CD8-positive, alpha-beta memory T cell (primary cell): ENCODE data around the gene CAMSAP1. TPM values are rescaled to one million over a fixed set of nuclear protein-coding genes. Genes with fewer than 3 reads are reported as not detected.
"Not testable (repeated sequence)": the region's sequence is repeated elsewhere in the genome, so short reads cannot be mapped to it uniquely, and the experiment has no call there.

Experiments used
- CTCF ChIA-PET: fragments of 350-600 bp; sonication (Branson Sonifier 250); formaldehyde crosslinking; loops from one replicate; lab custom pipeline; 2021; ENCODE audit warnings: antibody characterized with exemption; lab: Charles Lee
- POLR2A ChIA-PET: fragments of 350-600 bp; sonication (Branson Sonifier 250); formaldehyde crosslinking; loops from one replicate; lab custom pipeline; 2021; ENCODE audit warnings: antibody characterized with exemption; lab: Charles Lee
- DNase-seq, 5 donors: peaks; one replicate each; pipeline versions ENCODE4 v3.0.0 to v3.0.0-alpha.2; 2020 to 2022; ENCODE audit warnings: mixed read lengths in 1 of 5
- H3K27ac ChIP-seq: one replicate; pipeline ENCODE4 v1.7.0; 2013; ENCODE audit warnings: low read depth, mild to moderate bottlenecking, low read length, moderate library complexity
- H3K27me3 ChIP-seq: 2 replicates; pipeline ENCODE4 v1.7.0; 2013; ENCODE audit warnings: low read length, mild to moderate bottlenecking; ENCODE audit not compliant: insufficient read depth, poor library complexity, severe bottlenecking
- H3K36me3 ChIP-seq: 2 replicates; pipeline ENCODE4 v1.7.0; 2013; ENCODE audit warnings: mild to moderate bottlenecking, low read length, moderate library complexity; ENCODE audit not compliant: insufficient read depth
- H3K4me1 ChIP-seq: 2 replicates; pipeline ENCODE4 v1.7.0; 2013; ENCODE audit warnings: mild to moderate bottlenecking, low read length, moderate library complexity; ENCODE audit not compliant: insufficient read depth
- H3K4me3 ChIP-seq: 2 replicates; pipeline ENCODE4 v1.7.0; 2013; ENCODE audit warnings: mild to moderate bottlenecking, low read length
- H3K9me3 ChIP-seq: 2 replicates; pipeline ENCODE4 v1.7.0; 2013; ENCODE audit warnings: mild to moderate bottlenecking, low read length
- H3K27ac Mint-ChIP-seq, 8 donors: one replicate each; pipeline ENCODE4 v1.8.0; 2020 to 2021; ENCODE audit warnings: mixed read lengths in 8 of 8, mild to moderate bottlenecking in 6 of 8, inconsistent platforms in 3 of 8, moderate library complexity in 3 of 8
- H3K27me3 Mint-ChIP-seq, 2 donors: one replicate each; pipeline ENCODE4 v1.8.0; 2020 to 2021; ENCODE audit warnings: mixed read lengths in 2 of 2, mild to moderate bottlenecking in 1 of 2, moderate library complexity in 1 of 2
- H3K36me3 Mint-ChIP-seq, 3 donors: one replicate each; pipeline ENCODE4 v1.8.0; 2020 to 2021; ENCODE audit warnings: mixed read lengths in 3 of 3, inconsistent platforms in 1 of 3, mild to moderate bottlenecking in 1 of 3
- H3K4me1 Mint-ChIP-seq, 3 donors: one replicate each; pipeline ENCODE4 v1.8.0; 2020 to 2021; ENCODE audit warnings: mixed read lengths in 3 of 3, inconsistent platforms in 1 of 3, mild to moderate bottlenecking in 1 of 3
- H3K4me3 Mint-ChIP-seq, 7 donors: one replicate each; pipeline ENCODE4 v1.8.0; 2020 to 2021; ENCODE audit warnings: mixed read lengths in 7 of 7, mild to moderate bottlenecking in 6 of 7, moderate library complexity in 4 of 7, inconsistent platforms in 2 of 7
- H3K9me3 Mint-ChIP-seq, 5 donors: one replicate each; pipeline ENCODE4 v1.8.0; 2020 to 2022; ENCODE audit warnings: mixed read lengths in 5 of 5, mild to moderate bottlenecking in 3 of 5, moderate library complexity in 2 of 5, inconsistent platforms in 1 of 5
- polyA plus RNA-seq: library from polyadenylated mRNA; unstranded; fragments of 300-500 nt; fragmentation: Illumina TruSeq; gene quantifications from one replicate; pipeline ENCODE4 v1.2.3, GENCODE V29; 2021
- total RNA-seq, 2 experiments: library from RNA; stranded (reverse); gene quantifications; one replicate each; pipeline ENCODE4 v1.2.3, GENCODE V29; 2021

CAMSAP1 gene
- total and polyA plus RNA-seq, 3 experiments from 2014 or later = 2.2 to 33.7 (median 30.4) TPM

DNA sequence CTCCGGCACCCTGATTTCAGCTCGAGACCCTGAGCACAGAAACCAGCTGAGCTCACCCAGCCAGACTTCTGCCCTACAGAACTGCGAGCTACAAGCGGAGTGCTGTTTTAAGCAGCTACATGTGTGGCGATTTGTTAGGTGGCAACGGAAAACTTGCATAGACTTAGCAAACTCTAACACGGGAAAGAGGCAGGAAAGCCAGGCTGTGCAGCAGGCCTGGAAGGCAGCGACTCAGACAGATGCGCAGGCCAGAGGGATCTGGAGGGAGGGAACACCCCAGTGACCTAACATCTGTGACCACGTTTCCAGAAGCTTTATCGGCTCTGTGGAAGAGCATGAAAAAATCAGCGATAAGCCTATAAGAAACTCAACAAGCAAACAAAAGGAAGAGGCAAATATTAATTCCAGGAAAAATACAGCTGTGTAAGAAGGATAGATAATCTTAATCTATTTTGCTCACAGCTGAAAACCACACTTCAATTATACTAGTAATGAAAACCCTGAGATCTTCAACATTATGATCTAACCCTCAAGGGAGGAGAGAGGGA lies 42.9 kb upstream of the CAMSAP1 start:
- ChIA-PET POLR2A (no interaction called here), CTCF (no interaction called here)
- Histone ChIP-seq H3K36me3 (peaks cover 17% of the 10 kb centered on the region), H3K27ac (peak overlapping the region; percentile 69), H3K4me3 (no peak overlapping the region), H3K27me3 (no peaks in the 10 kb centered on the region), H3K9me3 (no peaks in the 10 kb centered on the region), H3K4me1 (no peaks in the 10 kb centered on the region)
- no peak for DNase-seq
- no peaks in the 10 kb centered on the region for H3K9me3 Mint-ChIP-seq
- H3K4me1 Mint-ChIP-seq = peaks cover 0 to 5% (median 0%) of the 10 kb centered on the region in 3 donors
- no peaks in the 10 kb centered on the region for H3K27me3 Mint-ChIP-seq
- H3K36me3 Mint-ChIP-seq = peaks cover 4 to 81% (median 25%) of the 10 kb centered on the region in 3 donors
- no peak overlapping the region for H3K27ac Mint-ChIP-seq
- no peak overlapping the region for H3K4me3 Mint-ChIP-seq

DNA sequence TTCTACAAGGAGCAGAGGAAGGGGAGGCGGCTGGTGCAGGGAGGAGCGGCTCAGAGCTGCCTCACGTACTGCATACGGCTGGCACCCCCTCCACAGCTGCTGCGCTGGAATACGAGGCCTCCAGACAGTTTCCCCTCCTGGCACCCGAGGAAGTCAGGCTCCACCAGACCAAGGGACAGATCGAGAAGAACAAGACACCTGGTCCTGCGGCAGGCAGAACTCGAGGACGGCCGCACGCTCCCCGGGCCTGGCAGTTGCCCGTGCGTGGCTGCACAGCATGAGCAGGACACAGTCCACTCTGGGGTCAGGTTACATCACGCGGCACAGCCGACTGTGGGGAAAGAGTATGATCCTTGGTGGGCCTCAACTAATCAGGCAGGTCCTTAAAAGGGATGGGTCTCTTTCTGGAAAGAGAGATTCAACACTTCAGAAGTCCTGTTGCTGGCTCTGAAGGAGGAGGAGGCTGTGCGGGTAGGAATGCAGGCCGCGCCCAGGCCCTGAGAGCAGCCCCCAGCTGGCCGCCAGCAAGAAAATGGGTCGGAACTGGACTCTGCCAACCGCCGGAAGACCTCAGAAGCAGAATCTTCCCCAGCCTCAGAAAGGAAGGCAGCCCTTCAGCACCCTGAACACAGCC lies 42.3 kb upstream of the CAMSAP1 start:
- peak overlapping the region; percentile 69 for H3K27ac ChIP-seq
- no peak for DNase-seq
- H3K27me3 ChIP-seq = no peaks in the 10 kb centered on the region
- H3K4me1 ChIP-seq = no peaks in the 10 kb centered on the region
- Mint-ChIP-seq H3K9me3 (no peaks in the 10 kb centered on the region), H3K4me1 (peaks cover 0 to 5% (median 0%) of the 10 kb centered on the region in 3 donors), H3K27me3 (no peaks in the 10 kb centered on the region), H3K27ac (no peak overlapping the region), H3K4me3 (no peak overlapping the region), H3K36me3 (peaks cover 8 to 81% (median 26%) of the 10 kb centered on the region in 3 donors)
- no peaks in the 10 kb centered on the region for H3K9me3 ChIP-seq
- ChIA-PET POLR2A (no interaction called here), CTCF (no interaction called here)
- peaks cover 19% of the 10 kb centered on the region for H3K36me3 ChIP-seq
- no peak overlapping the region for H3K4me3 ChIP-seq

DNA sequence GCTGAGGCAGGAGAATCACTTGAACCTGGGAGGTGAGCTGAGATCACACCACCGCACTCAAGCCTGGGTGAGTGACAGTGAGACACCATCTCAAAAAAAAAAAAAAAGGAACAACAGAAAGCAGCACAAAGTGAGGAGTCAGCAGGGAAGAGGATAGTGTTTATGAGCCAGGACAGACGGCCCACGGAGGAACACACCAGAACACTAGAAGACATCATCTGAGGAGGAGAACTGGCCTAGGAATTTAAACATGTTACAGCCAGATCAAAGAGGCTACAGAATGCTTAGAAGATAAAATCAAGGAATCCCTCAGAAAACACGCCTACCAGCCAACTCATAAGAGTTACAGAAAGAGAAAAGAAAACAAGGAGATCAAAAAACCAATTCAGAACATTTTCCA lies 41.6 kb upstream of the CAMSAP1 start:
- Mint-ChIP-seq H3K9me3 (no peaks in the 10 kb centered on the region), H3K27me3 (no peaks in the 10 kb centered on the region), H3K4me3 (no peak overlapping the region), H3K27ac (no peak overlapping the region), H3K36me3 (peaks cover 12 to 82% (median 27%) of the 10 kb centered on the region in 3 donors), H3K4me1 (peaks cover 0 to 5% (median 0%) of the 10 kb centered on the region in 3 donors)
- CTCF ChIA-PET = no interaction called here
- DNase-seq = no peak
- Histone ChIP-seq H3K4me1 (no peaks in the 10 kb centered on the region), H3K4me3 (no peak overlapping the region), H3K9me3 (no peaks in the 10 kb centered on the region), H3K27me3 (no peaks in the 10 kb centered on the region), H3K36me3 (peaks cover 20% of the 10 kb centered on the region), H3K27ac (peak overlapping the region; percentile 69)
- POLR2A ChIA-PET = no interaction called here

DNA sequence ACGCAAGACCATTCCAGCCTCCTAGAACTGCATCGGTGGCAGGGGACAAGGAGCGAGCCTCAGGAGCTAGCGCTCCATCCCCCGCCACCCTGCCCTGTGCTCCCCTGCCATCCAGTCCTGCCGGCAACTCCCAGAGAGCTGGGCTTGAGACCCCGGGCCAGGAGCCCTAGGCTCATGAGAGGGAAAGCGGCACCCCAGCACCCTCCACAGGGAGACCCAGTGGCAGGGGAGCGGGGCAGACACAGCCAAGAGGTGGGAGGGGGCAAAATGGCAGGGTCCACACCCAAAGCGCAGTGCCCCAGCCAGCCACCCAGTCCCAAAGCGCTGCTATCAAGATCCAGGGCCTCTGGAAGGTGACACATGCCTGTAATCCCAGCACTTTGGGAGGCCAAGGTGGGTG lies 41.1 kb upstream of the CAMSAP1 start:
- DNase-seq = no peak
- peak overlapping the region; percentile 69 for H3K27ac ChIP-seq
- no peaks in the 10 kb centered on the region for H3K27me3 ChIP-seq
- no peak overlapping the region for H3K4me3 ChIP-seq
- no peaks in the 10 kb centered on the region for H3K9me3 ChIP-seq
- no peaks in the 10 kb centered on the region for H3K4me1 ChIP-seq
- no peak overlapping the region for H3K27ac Mint-ChIP-seq
- H3K36me3 Mint-ChIP-seq = peaks cover 12 to 82% (median 31%) of the 10 kb centered on the region in 3 donors
- CTCF ChIA-PET = no interaction called here
- H3K4me3 Mint-ChIP-seq = no peak overlapping the region
- H3K9me3 Mint-ChIP-seq = no peaks in the 10 kb centered on the region
- no peaks in the 10 kb centered on the region for H3K27me3 Mint-ChIP-seq
- H3K36me3 ChIP-seq = peaks cover 20% of the 10 kb centered on the region
- H3K4me1 Mint-ChIP-seq = peaks cover 0 to 5% (median 0%) of the 10 kb centered on the region in 3 donors
- POLR2A ChIA-PET = no interaction called here

DNA sequence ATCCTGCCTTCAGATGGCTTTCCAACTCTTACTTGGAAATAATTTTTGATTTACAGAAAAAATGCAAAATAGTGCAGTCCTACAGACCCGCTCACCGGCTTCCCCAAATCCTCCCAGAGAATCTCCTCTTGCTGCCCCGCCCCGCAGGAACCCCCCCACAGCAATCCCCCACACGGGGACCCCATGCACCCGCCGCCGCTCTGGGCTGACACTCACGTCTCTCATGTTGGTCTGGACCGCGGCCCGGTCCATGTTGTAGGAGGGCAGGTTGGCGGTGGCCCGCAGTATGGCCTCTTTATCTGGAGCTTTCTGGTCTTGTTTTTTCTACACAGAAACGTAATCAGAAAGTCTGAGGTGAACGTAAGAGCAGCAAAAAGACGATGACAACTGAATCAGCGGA lies 40.2 kb upstream of the CAMSAP1 start:
- no peaks in the 10 kb centered on the region for H3K9me3 ChIP-seq
- H3K27ac ChIP-seq = no peak overlapping the region
- ChIA-PET CTCF (no interaction called here), POLR2A (no interaction called here)
- no peak for DNase-seq
- no peaks in the 10 kb centered on the region for H3K27me3 ChIP-seq
- Mint-ChIP-seq H3K4me3 (no peak overlapping the region), H3K36me3 (peaks cover 12 to 83% (median 32%) of the 10 kb centered on the region in 3 donors), H3K27me3 (no peaks in the 10 kb centered on the region), H3K27ac (peak overlapping the region in 1 of 8 donors; percentile 76), H3K4me1 (peaks cover 0 to 5% (median 0%) of the 10 kb centered on the region in 3 donors), H3K9me3 (no peaks in the 10 kb centered on the region)
- no peaks in the 10 kb centered on the region for H3K4me1 ChIP-seq
- no peak overlapping the region for H3K4me3 ChIP-seq
- H3K36me3 ChIP-seq = peaks cover 20% of the 10 kb centered on the region

DNA sequence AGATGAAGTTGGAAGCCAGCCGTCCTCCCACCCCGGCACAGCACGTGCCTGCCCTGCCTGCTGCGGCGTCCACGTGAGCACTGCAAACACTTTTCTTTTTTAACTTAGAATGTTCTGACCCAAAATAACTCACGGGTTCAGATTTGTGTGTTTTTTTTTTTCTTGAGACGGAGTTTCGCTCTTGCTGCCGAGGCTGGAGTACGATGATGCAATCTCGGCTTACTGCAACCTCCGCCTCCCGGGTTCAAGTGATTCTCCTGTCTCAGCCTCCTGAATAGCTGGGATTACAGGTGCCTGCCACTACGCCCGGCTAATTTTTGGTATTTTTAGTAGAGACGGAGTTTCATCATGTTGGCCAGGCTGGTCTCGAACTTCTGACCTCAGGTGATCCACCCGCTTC lies 39.8 kb upstream of the CAMSAP1 start:
- peaks cover 12 to 81% (median 31%) of the 10 kb centered on the region in 3 donors for H3K36me3 Mint-ChIP-seq
- POLR2A ChIA-PET, H3K9me3 ChIP-seq, H3K27ac Mint-ChIP-seq, H3K4me3 Mint-ChIP-seq, H3K4me1 Mint-ChIP-seq, H3K27me3 Mint-ChIP-seq, H3K9me3 Mint-ChIP-seq, CTCF ChIA-PET, DNase-seq, H3K27ac ChIP-seq, H3K4me3 ChIP-seq, H3K27me3 ChIP-seq, H3K4me1 ChIP-seq: not testable (repeated sequence)
- H3K36me3 ChIP-seq = peaks cover 20% of the 10 kb centered on the region

DNA sequence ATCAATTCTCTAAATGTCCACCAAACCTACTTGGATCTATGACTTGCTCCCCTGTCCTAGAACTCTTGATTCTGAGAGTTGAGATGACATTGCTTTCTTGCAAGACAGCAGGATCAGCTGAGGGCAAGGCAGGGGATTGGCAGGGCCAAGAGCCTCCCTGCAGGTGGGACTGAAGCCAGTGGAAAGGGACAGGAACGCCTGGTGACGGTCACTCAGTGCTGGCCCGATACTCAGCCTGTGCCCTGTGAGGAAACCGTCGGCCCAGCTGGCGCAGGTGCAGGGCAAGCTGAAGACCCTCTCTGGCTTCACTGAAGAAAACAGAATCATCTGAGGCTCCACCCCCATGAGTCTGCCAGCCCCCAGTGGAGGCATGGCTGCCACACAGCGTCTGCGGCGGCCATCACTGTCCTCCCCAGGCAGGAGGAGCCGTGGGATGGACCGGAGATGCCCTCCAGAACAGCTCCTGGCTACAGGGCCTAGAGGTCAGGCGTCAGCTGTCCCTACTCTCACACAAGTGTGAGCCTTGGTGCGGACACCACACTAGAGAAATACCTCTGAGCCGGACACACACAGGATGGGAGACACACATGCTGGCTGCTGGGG lies 39.1 kb upstream of the CAMSAP1 start:
- CTCF ChIA-PET = no interaction called here
- no peaks in the 10 kb centered on the region for H3K27me3 Mint-ChIP-seq
- no peak overlapping the region for H3K4me3 ChIP-seq
- H3K9me3 ChIP-seq = no peaks in the 10 kb centered on the region
- no peaks in the 10 kb centered on the region for H3K27me3 ChIP-seq
- no peaks in the 10 kb centered on the region for H3K4me1 ChIP-seq
- no peak overlapping the region for H3K27ac ChIP-seq
- no peak for DNase-seq
- peaks cover 0 to 5% (median 0%) of the 10 kb centered on the region in 3 donors for H3K4me1 Mint-ChIP-seq
- peaks cover 20% of the 10 kb centered on the region for H3K36me3 ChIP-seq
- no peak overlapping the region for H3K27ac Mint-ChIP-seq
- H3K4me3 Mint-ChIP-seq = no peak overlapping the region
- H3K9me3 Mint-ChIP-seq = no peaks in the 10 kb centered on the region
- POLR2A ChIA-PET = no interaction called here
- peaks cover 15 to 83% (median 35%) of the 10 kb centered on the region in 3 donors for H3K36me3 Mint-ChIP-seq

DNA sequence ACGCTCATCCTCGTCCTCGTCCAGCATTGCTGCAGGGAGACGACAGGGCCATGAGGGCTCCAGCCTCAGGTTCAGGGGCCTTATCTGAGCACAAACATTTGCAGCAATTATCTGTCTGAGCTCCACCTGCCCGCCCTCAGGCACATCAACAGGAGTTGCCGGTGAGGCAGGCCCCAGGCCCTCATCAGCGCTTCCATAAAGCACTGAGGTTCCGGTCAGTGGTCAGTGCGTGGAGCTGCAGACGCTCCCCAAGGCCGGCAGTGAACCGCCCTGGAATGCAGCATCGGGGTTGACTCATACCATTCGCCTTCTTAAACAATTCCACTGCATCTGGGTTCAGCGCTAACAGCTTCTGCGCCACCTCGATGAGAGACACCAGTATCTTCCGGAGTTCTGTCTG lies 38.6 kb upstream of the CAMSAP1 start:
- ChIA-PET POLR2A (no interaction called here), CTCF (no interaction called here)

More for the DNA sequence above, 38.6 kb upstream of the CAMSAP1 start:
- Mint-ChIP-seq H3K4me3 (no peak overlapping the region), H3K9me3 (no peaks in the 10 kb centered on the region), H3K27ac (no peak overlapping the region), H3K27me3 (no peaks in the 10 kb centered on the region), H3K36me3 (peaks cover 15 to 84% (median 35%) of the 10 kb centered on the region in 3 donors), H3K4me1 (peaks cover 0 to 5% (median 0%) of the 10 kb centered on the region in 3 donors)
- no peaks in the 10 kb centered on the region for H3K27me3 ChIP-seq
- no peaks in the 10 kb centered on the region for H3K4me1 ChIP-seq
- H3K27ac ChIP-seq = no peak overlapping the region
- peaks cover 20% of the 10 kb centered on the region for H3K36me3 ChIP-seq
- H3K9me3 ChIP-seq = no peaks in the 10 kb centered on the region
- no peak for DNase-seq
- no peak overlapping the region for H3K4me3 ChIP-seq
